Neural progenitor cell (in vitro differentiated cells): ENCODE data around the gene SLC26A4. TPM values are rescaled to one million over a fixed set of nuclear protein-coding genes. Genes with fewer than 3 reads are reported as not detected.

ENCODE experiments used
- DNase-seq: peaks from one replicate; pipeline ENCODE4 v3.0.0-alpha.2; 2016; ENCODE audit warnings: low spot score
- H2AFZ ChIP-seq: fragments of 200-600 bp; sonication (generic); replicated peaks from 2 replicates; pipeline ENCODE4 v1.6.1; 2016; ENCODE audit warnings: antibody characterized with exemption
- H3F3A ChIP-seq: fragments of 200-600 bp; sonication (generic); 2 replicates; pipeline ENCODE4 v1.6.1; 2016; ENCODE audit warnings: antibody characterized with exemption, low read depth
- H3K27ac ChIP-seq: fragments of 200-600 bp; sonication (generic); 2 replicates; pipeline ENCODE4 v1.5.1; 2016; ENCODE audit warnings: mild to moderate bottlenecking
- H3K27me3 ChIP-seq: fragments of 200-600 bp; sonication (generic); 2 replicates; pipeline ENCODE4 v1.6.1; 2016; ENCODE audit warnings: mild to moderate bottlenecking, moderate library complexity
- H3K36me3 ChIP-seq: fragments of 200-600 bp; sonication (generic); 2 replicates; pipeline ENCODE4 v1.5.1; 2016
- H3K4me1 ChIP-seq: fragments of 200-600 bp; sonication (generic); 2 replicates; pipeline ENCODE4 v1.6.1; 2016; ENCODE audit warnings: mixed run types
- H3K4me2 ChIP-seq: fragments of 200-600 bp; sonication (generic); 2 replicates; pipeline ENCODE4 v1.6.1; 2016
- H3K4me3 ChIP-seq: fragments of 200-600 bp; sonication (generic); 2 replicates; pipeline ENCODE4 v1.5.1; 2016
- H3K79me2 ChIP-seq: fragments of 200-600 bp; sonication (generic); 2 replicates; pipeline ENCODE4 v1.6.1; 2016; ENCODE audit warnings: low read depth
- H3K9ac ChIP-seq: fragments of 200-600 bp; sonication (generic); 2 replicates; pipeline ENCODE4 v1.6.1; 2016
- H3K9me3 ChIP-seq: fragments of 200-600 bp; sonication (generic); 2 replicates; pipeline ENCODE4 v1.5.1; 2016; ENCODE audit warnings: low read depth
- H4K20me1 ChIP-seq: fragments of 200-600 bp; sonication (generic); 2 replicates; pipeline ENCODE4 v1.6.1; 2016; ENCODE audit warnings: low read depth
- H3K27ac Mint-ChIP-seq: 3 replicates; pipeline ENCODE4 v1.8.0; 2021; ENCODE audit warnings: mixed read lengths
- H3K27me3 Mint-ChIP-seq: 2 replicates; pipeline ENCODE4 v1.8.0; 2022; ENCODE audit warnings: low read depth, mild to moderate bottlenecking, inconsistent platforms, moderate library complexity, mixed read lengths; ENCODE audit not compliant: insufficient read depth
- H3K36me3 Mint-ChIP-seq: 3 replicates; pipeline ENCODE4 v1.8.0; 2021; ENCODE audit warnings: mixed read lengths
- H3K4me1 Mint-ChIP-seq: 3 replicates; pipeline ENCODE4 v1.8.0; 2021; ENCODE audit warnings: mixed read lengths
- H3K4me3 Mint-ChIP-seq: 3 replicates; pipeline ENCODE4 v1.8.0; 2021; ENCODE audit warnings: mild to moderate bottlenecking, moderate library complexity, mixed read lengths
- H3K9me3 Mint-ChIP-seq: 3 replicates; pipeline ENCODE4 v1.8.0; 2020; ENCODE audit warnings: mixed read lengths
- CTCF ChIP-seq: fragments of 200-600 bp; sonication (generic); IDR thresholded peaks from 2 replicates; pipeline ENCODE4 v1.5.1; 2017; ENCODE audit warnings: antibody characterized with exemption, mild to moderate bottlenecking
- EZH2 ChIP-seq: fragments of 200-600 bp; sonication (generic); IDR thresholded peaks from 2 replicates; pipeline ENCODE4 v1.6.1; 2017; ENCODE audit warnings: antibody characterized with exemption, mild to moderate bottlenecking, moderate library complexity
- EZH2phosphoT487 ChIP-seq: fragments of 200-600 bp; sonication (generic); IDR thresholded peaks from 2 replicates; pipeline ENCODE4 v1.6.1; 2017; ENCODE audit warnings: antibody characterized with exemption
- total RNA-seq: library from RNA; depleted of rRNA; stranded (reverse); fragments of >200 nt; gene quantifications from 2 replicates; pipeline ENCODE4 v1.2.3, GENCODE V29; 2015; ENCODE audit warnings: low replicate concordance

Gene SLC26A4
- total RNA-seq, 1 donor from 2014 or later, result 0.02 TPM

DNA sequence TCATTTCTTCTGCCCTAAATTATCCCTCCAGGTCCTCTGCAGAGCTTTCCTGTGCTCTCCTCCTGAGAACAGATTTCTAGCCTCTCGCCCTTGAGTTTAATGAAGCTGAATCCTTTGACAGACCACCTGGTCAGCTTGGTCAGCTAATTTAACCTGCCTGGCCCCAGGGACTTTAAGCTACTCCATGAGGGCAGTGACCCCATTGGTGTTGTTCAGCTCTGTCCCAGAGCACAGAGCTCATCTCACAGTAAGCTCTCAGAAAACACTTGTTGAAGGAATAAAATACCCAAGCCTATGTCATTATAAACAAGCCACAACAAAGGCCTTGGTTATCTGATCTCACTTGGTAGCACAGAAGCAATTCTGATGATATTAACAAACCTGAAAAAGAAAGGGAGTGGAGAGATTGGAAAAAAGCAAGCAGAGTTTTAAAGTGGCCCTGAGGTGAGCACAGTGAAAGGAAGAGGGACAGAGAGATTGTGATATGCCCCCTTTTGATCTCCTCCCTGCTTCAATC is 24.4 kb downstream of the SLC26A4 start:
- no peaks in the 10 kb centered on the region for H3K4me1 ChIP-seq

GRCh38 chr7:107686816-107687387 is 26.3 kb downstream of the SLC26A4 start:
- no peaks in the 10 kb centered on the region for H3K9me3 ChIP-seq
- TF ChIP-seq EZH2phosphoT487 (no peak), CTCF (no peak), EZH2 (no peak)
- H3K9ac ChIP-seq, result no peak overlapping the region
- no peak overlapping the region for H3K4me3 ChIP-seq
- H3K4me2 ChIP-seq, result no peak overlapping the region
- Mint-ChIP-seq H3K27ac (no peak overlapping the region), H3K4me1 (peaks cover 11% of the 10 kb centered on the region), H3K9me3 (no peaks in the 10 kb centered on the region), H3K36me3 (no peaks in the 10 kb centered on the region), H3K27me3 (no peaks in the 10 kb centered on the region), H3K4me3 (no peak overlapping the region)
- H3K36me3 ChIP-seq, result no peaks in the 10 kb centered on the region
- peaks cover 5% of the 10 kb centered on the region for H3K4me1 ChIP-seq
- no peak overlapping the region for H2AFZ ChIP-seq
- H3F3A ChIP-seq, result no peaks in the 10 kb centered on the region
- H3K27ac ChIP-seq, result no peak overlapping the region
- H3K79me2 ChIP-seq, result no peaks in the 10 kb centered on the region
- no peaks in the 10 kb centered on the region for H3K27me3 ChIP-seq
- H4K20me1 ChIP-seq, result no peaks in the 10 kb centered on the region
- DNase-seq, result no peak

More for the DNA sequence above, 24.4 kb downstream of the SLC26A4 start:
- H3K4me3 ChIP-seq, result no peak overlapping the region
- no peak overlapping the region for H3K27ac ChIP-seq
- H3K4me1 Mint-ChIP-seq, result peaks cover 11% of the 10 kb centered on the region
- TF ChIP-seq CTCF (no peak), EZH2phosphoT487 (no peak), EZH2 (no peak)
- no peak overlapping the region for H3K4me2 ChIP-seq
- no peaks in the 10 kb centered on the region for H3K9me3 ChIP-seq
- H3K4me3 Mint-ChIP-seq, result no peak overlapping the region
- H3K9me3 Mint-ChIP-seq, result no peaks in the 10 kb centered on the region
- peaks cover 8% of the 10 kb centered on the region for H3F3A ChIP-seq
- no peak overlapping the region for H3K9ac ChIP-seq
- H3K36me3 Mint-ChIP-seq, result no peaks in the 10 kb centered on the region
- H4K20me1 ChIP-seq, result no peaks in the 10 kb centered on the region
- H3K79me2 ChIP-seq, result no peaks in the 10 kb centered on the region
- no peaks in the 10 kb centered on the region for H3K36me3 ChIP-seq
- H3K27ac Mint-ChIP-seq, result no peak overlapping the region
- no peaks in the 10 kb centered on the region for H3K27me3 ChIP-seq
- DNase-seq, result no peak
- H2AFZ ChIP-seq, result no peak overlapping the region
- no peaks in the 10 kb centered on the region for H3K27me3 Mint-ChIP-seq

GRCh38 chr7:107687656-107688055 is 27.0 kb downstream of the SLC26A4 start:
- H3K4me3 Mint-ChIP-seq, result no peak overlapping the region
- peaks cover 2% of the 10 kb centered on the region for H3K27me3 Mint-ChIP-seq
- no peak for TF ChIP-seq EZH2phosphoT487
- TF ChIP-seq CTCF, result no peak
- TF ChIP-seq EZH2, result no peak
- Histone ChIP-seq H4K20me1 (no peaks in the 10 kb centered on the region), H3K4me3 (no peak overlapping the region), H3K9me3 (no peaks in the 10 kb centered on the region), H2AFZ (no peak overlapping the region), H3K9ac (no peak overlapping the region), H3K79me2 (no peaks in the 10 kb centered on the region), H3K4me1 (peaks cover 5% of the 10 kb centered on the region), H3K27me3 (no peaks in the 10 kb centered on the region), H3F3A (no peaks in the 10 kb centered on the region), H3K36me3 (no peaks in the 10 kb centered on the region), H3K27ac (no peak overlapping the region), H3K4me2 (no peak overlapping the region)
- DNase-seq, result no peak
- H3K9me3 Mint-ChIP-seq, result no peaks in the 10 kb centered on the region
- no peak overlapping the region for H3K27ac Mint-ChIP-seq
- peaks cover 11% of the 10 kb centered on the region for H3K4me1 Mint-ChIP-seq
- no peaks in the 10 kb centered on the region for H3K36me3 Mint-ChIP-seq
